GM12874 (cell line): ENCODE results near the gene MRPS21.

Experiments
- CTCF ChIP-seq: IDR thresholded peaks from 2 replicates; pipeline ENCODE4 v1.5.1; 2011; ENCODE audit warnings: low read depth, mild to moderate bottlenecking, control low read depth, low read length, moderate library complexity; ENCODE audit not compliant: insufficient read depth

The MRPS21 gene

GRCh38 chr1:150293433-150294253 lies at the start of gene MRPS21:
MRPS21 (plus strand) TSS chr1:150293861; CDS start chr1:150294367, 506 bp downstream.
- no peak for TF ChIP-seq CTCF

GRCh38 chr1:150249936-150250335 lies 43.7 kb upstream of the MRPS21 start:
- TF ChIP-seq CTCF: no peak

- no peak for TF ChIP-seq CTCF
Measured at GRCh38 chr1:150256198-150256553, 37.5 kb upstream of the MRPS21 start.

- TF ChIP-seq CTCF: no peak
Measured at GRCh38 chr1:150256554-150257341, 36.9 kb upstream of the MRPS21 start.

GRCh38 chr1:150257624-150258585 lies 35.8 kb upstream of the MRPS21 start, which contains the start of gene CA14:
CA14 (plus strand) TSS chr1:150257774; CDS start chr1:150258129, 355 bp downstream.
- no peak for TF ChIP-seq CTCF

- TF ChIP-seq CTCF: no peak
Measured at GRCh38 chr1:150259217-150259616, 34.4 kb upstream of the MRPS21 start.
